ENCODE results near the gene FXN. TPM values are rescaled to one million over a fixed set of nuclear protein-coding genes. Genes with fewer than 3 reads are reported as not detected.
"Not testable (repeated sequence)": the region's sequence is repeated elsewhere in the genome, so short reads cannot be mapped to it uniquely, and the experiment has no call there.

Gene FXN
- total RNA-seq, 2 donors from 2014 or later, result 7.9 to 11.2 TPM

- intact Hi-C loops (cut with DNase I, micrococcal nuclease), result loop anchor here in 1 of 2 donors (10.0 kb wide), 1 partner anchor 435 kb away; no protein-coding TSS in a partner anchor
- peak; percentile 85 for ATAC-seq
Measured at GRCh38 chr9:69019808-69020207, 15.7 kb upstream of the FXN start.

GRCh38 chr9:69020301-69021145 is 15.0 kb upstream of the FXN start:
- intact Hi-C loops (cut with DNase I, micrococcal nuclease), result loop anchor here in 1 of 2 donors (10.0 kb wide), 1 partner anchor 436 kb away; no protein-coding TSS in a partner anchor
- no peak for ATAC-seq
- no peak for DNase-seq

More at GRCh38 chr9:69019808-69020207, 15.7 kb upstream of the FXN start:
- no peak for DNase-seq

GRCh38 chr9:69023650-69024049 is 11.9 kb upstream of the FXN start:
- intact Hi-C loops (cut with DNase I, micrococcal nuclease), result loop anchor here in 1 of 2 donors (10.0 kb wide), 1 partner anchor 439 kb away; no protein-coding TSS in a partner anchor
- ATAC-seq (no peak), DNase-seq (no peak)

- intact Hi-C loops (cut with DNase I, micrococcal nuclease), result loop anchor here in 1 of 2 donors (10.0 kb wide), 1 partner anchor 443 kb away; no protein-coding TSS in a partner anchor
- peak; percentile 85 for ATAC-seq
- no peak for DNase-seq
Measured at GRCh38 chr9:69027355-69028097, 8.0 kb upstream of the FXN start.

- intact Hi-C loops (cut with DNase I, micrococcal nuclease), result loop anchor here in 1 of 2 donors (10.0 kb wide), 1 partner anchor 444 kb away; no protein-coding TSS in a partner anchor
- ATAC-seq (no peak), DNase-seq (no peak)
Measured at GRCh38 chr9:69028754-69029153, 6.8 kb upstream of the FXN start.

GRCh38 chr9:69029535-69029934 is 6.0 kb upstream of the FXN start:
- intact Hi-C loops (cut with DNase I, micrococcal nuclease), result loop anchor here in 1 of 2 donors (10.0 kb wide), 1 partner anchor 445 kb away; no protein-coding TSS in a partner anchor
- ATAC-seq (no peak), DNase-seq (no peak)

GRCh38 chr9:69030851-69031645 is 4.5 kb upstream of the FXN start:
- intact Hi-C loops (cut with DNase I, micrococcal nuclease), result no loop called here
- no peak for DNase-seq

GRCh38 chr9:69034071-69034470 is 1.5 kb upstream of the FXN start:
- intact Hi-C loops (cut with DNase I, micrococcal nuclease), result no loop called here
- ATAC-seq (no peak), DNase-seq (no peak)

More at GRCh38 chr9:69030851-69031645, 4.5 kb upstream of the FXN start:
- no peak for ATAC-seq

- intact Hi-C loops (cut with DNase I, micrococcal nuclease), result no loop called here
- DNase-seq (peak in 1 of 2 donors; percentile 30), ATAC-seq (peak; percentile 31)
Measured at GRCh38 chr9:69036309-69036708, 757 bp downstream of the FXN start.

- intact Hi-C loops (cut with DNase I, micrococcal nuclease), result no loop called here
- ATAC-seq, result no peak
- DNase-seq, result no peak
Measured at GRCh38 chr9:69036799-69037198, 1.2 kb downstream of the FXN start.

GRCh38 chr9:69040646-69041045 is 5.1 kb downstream of the FXN start:
- intact Hi-C loops (cut with DNase I, micrococcal nuclease), result no loop called here
- DNase-seq (no peak), ATAC-seq (no peak)

GRCh38 chr9:69044240-69045219 is 9.0 kb downstream of the FXN start:
- intact Hi-C loops (cut with DNase I, micrococcal nuclease), result no loop called here
- ATAC-seq, result peak; percentile 71
- no peak for DNase-seq

GRCh38 chr9:69045821-69046220 is 10.3 kb downstream of the FXN start:
- ATAC-seq (no peak), DNase-seq (no peak)
- intact Hi-C loops (cut with DNase I, micrococcal nuclease), result no loop called here

- no peak for ATAC-seq
- intact Hi-C loops (cut with DNase I, micrococcal nuclease), result no loop called here
- no peak for DNase-seq
Measured at GRCh38 chr9:69046723-69047122, 11.2 kb downstream of the FXN start.

- no peak for DNase-seq
- intact Hi-C loops (cut with DNase I, micrococcal nuclease), result no loop called here
- ATAC-seq, result no peak
Measured at GRCh38 chr9:69047371-69047770, 11.8 kb downstream of the FXN start.

- intact Hi-C loops (cut with DNase I, micrococcal nuclease), result no loop called here
- DNase-seq (no peak), ATAC-seq (no peak)
Measured at GRCh38 chr9:69049094-69049493, 13.5 kb downstream of the FXN start.

- intact Hi-C loops (cut with DNase I, micrococcal nuclease), result loop anchor here (5.0 to 10.0 kb wide), 2 partner anchors 141 to 484 kb away; no protein-coding TSS in a partner anchor
- ATAC-seq, DNase-seq: not testable (repeated sequence)
Measured at GRCh38 chr9:69050936-69051335, 15.4 kb downstream of the FXN start.
